ENCODE measurements around the gene ZC3HAV1L. TPM values are rescaled to one million over a fixed set of nuclear protein-coding genes. Genes with fewer than 3 reads are reported as not detected.
"Not testable (repeated sequence)": the region's sequence is repeated elsewhere in the genome, so short reads cannot be mapped to it uniquely, and the experiment has no call there.

ZC3HAV1L gene
- total RNA-seq, 2 experiments from 2014 or later, result 12.9 to 13.4 TPM

- Mint-ChIP-seq H3K27ac (no peak overlapping the region), H3K4me3 (no peak overlapping the region)
These were observed 31.3 kb downstream of the ZC3HAV1L start for GRCh38 chr7:139004321-139005090.

GRCh38 chr7:138999414-138999813, 36.4 kb downstream of the ZC3HAV1L start:
- Mint-ChIP-seq H3K36me3 (no peaks in the 10 kb centered on the region), H3K4me1 (peaks cover 6% of the 10 kb centered on the region), H3K27ac (no peak overlapping the region), H3K27me3 (no peaks in the 10 kb centered on the region), H3K4me3 (no peak overlapping the region), H3K9me3 (peaks cover 7% of the 10 kb centered on the region)
- no peak for DNase-seq

More at GRCh38 chr7:139004321-139005090, 31.3 kb downstream of the ZC3HAV1L start:
- Mint-ChIP-seq H3K4me1 (peaks cover 2% of the 10 kb centered on the region), H3K27me3 (no peaks in the 10 kb centered on the region), H3K9me3 (peaks cover 19% of the 10 kb centered on the region), H3K36me3 (no peaks in the 10 kb centered on the region)
- no peak for DNase-seq

- Mint-ChIP-seq H3K27ac (no peak overlapping the region), H3K9me3 (peaks cover 3% of the 10 kb centered on the region), H3K4me3 (no peak overlapping the region), H3K36me3 (no peaks in the 10 kb centered on the region), H3K27me3 (no peaks in the 10 kb centered on the region), H3K4me1 (no peaks in the 10 kb centered on the region)
- no peak for DNase-seq
These were observed 43.8 kb downstream of the ZC3HAV1L start for GRCh38 chr7:138992052-138992531.

- Mint-ChIP-seq H3K4me1 (no peaks in the 10 kb centered on the region), H3K9me3 (peaks cover 3% of the 10 kb centered on the region), H3K27me3 (peaks cover 4% of the 10 kb centered on the region), H3K4me3 (no peak overlapping the region), H3K27ac (no peak overlapping the region), H3K36me3 (no peaks in the 10 kb centered on the region)
- no peak for DNase-seq
These were observed 48.2 kb downstream of the ZC3HAV1L start for GRCh38 chr7:138987686-138988085.

GRCh38 chr7:138982204-138982623, 53.6 kb downstream of the ZC3HAV1L start:
- Mint-ChIP-seq H3K4me1 (peaks cover 10% of the 10 kb centered on the region), H3K27ac (no peak overlapping the region), H3K9me3 (no peaks in the 10 kb centered on the region), H3K36me3 (no peaks in the 10 kb centered on the region), H3K4me3 (peak overlapping the region; percentile 27), H3K27me3 (peaks cover 41% of the 10 kb centered on the region)
- peak; percentile 14 for DNase-seq

- H3K27ac Mint-ChIP-seq, result peak within 1 kb of the TSS; percentile 38
- H3K9me3 Mint-ChIP-seq, result no peaks in the 10 kb centered on the region
- peak; percentile 79 for DNase-seq
- peak within 1 kb of the TSS; percentile 85 for H3K4me3 Mint-ChIP-seq
- peaks cover 41% of the 10 kb centered on the region for H3K27me3 Mint-ChIP-seq
- H3K36me3 Mint-ChIP-seq, result no peaks in the 10 kb centered on the region
- H3K4me1 Mint-ChIP-seq, result peaks cover 10% of the 10 kb centered on the region
These were observed 54.3 kb downstream of the ZC3HAV1L start, which contains the start of gene KIAA1549 for GRCh38 chr7:138981332-138982203. Gene KIAA1549, minus strand, starts transcription at chr7:138981389. Its CDS starts 120 bp downstream, at chr7:138981269.

GRCh38 chr7:138980563-138981291, 55.1 kb downstream of the ZC3HAV1L start:
- DNase-seq, result no peak
- peaks cover 10% of the 10 kb centered on the region for H3K4me1 Mint-ChIP-seq
- no peaks in the 10 kb centered on the region for H3K36me3 Mint-ChIP-seq
- H3K27me3 Mint-ChIP-seq, result peaks cover 41% of the 10 kb centered on the region
- no peaks in the 10 kb centered on the region for H3K9me3 Mint-ChIP-seq
- peak overlapping the region; percentile 85 for H3K4me3 Mint-ChIP-seq
- peak overlapping the region; percentile 38 for H3K27ac Mint-ChIP-seq

GRCh38 chr7:138979988-138980562, 55.8 kb downstream of the ZC3HAV1L start:
- Mint-ChIP-seq H3K4me3 (peak overlapping the region; percentile 85), H3K36me3 (no peaks in the 10 kb centered on the region), H3K27me3 (peaks cover 41% of the 10 kb centered on the region), H3K9me3 (no peaks in the 10 kb centered on the region), H3K4me1 (peaks cover 10% of the 10 kb centered on the region), H3K27ac (no peak overlapping the region)
- no peak for DNase-seq

GRCh38 chr7:138979226-138979979, 56.4 kb downstream of the ZC3HAV1L start:
- H3K4me3 Mint-ChIP-seq, result peak overlapping the region; percentile 5

GRCh38 chr7:138978541-138979184, 57.2 kb downstream of the ZC3HAV1L start:
- Mint-ChIP-seq H3K9me3 (no peaks in the 10 kb centered on the region), H3K27me3 (peaks cover 41% of the 10 kb centered on the region), H3K4me1 (peaks cover 10% of the 10 kb centered on the region), H3K4me3 (no peak overlapping the region), H3K27ac (no peak overlapping the region), H3K36me3 (no peaks in the 10 kb centered on the region)
- DNase-seq, result no peak

More at GRCh38 chr7:138979226-138979979, 56.4 kb downstream of the ZC3HAV1L start:
- H3K9me3 Mint-ChIP-seq, result no peaks in the 10 kb centered on the region
- no peak overlapping the region for H3K27ac Mint-ChIP-seq
- peaks cover 41% of the 10 kb centered on the region for H3K27me3 Mint-ChIP-seq
- no peaks in the 10 kb centered on the region for H3K36me3 Mint-ChIP-seq
- DNase-seq, result no peak
- H3K4me1 Mint-ChIP-seq, result peaks cover 10% of the 10 kb centered on the region

GRCh38 chr7:138976161-138976560, 59.7 kb downstream of the ZC3HAV1L start:
- not testable (repeated sequence) for H3K4me1 Mint-ChIP-seq, H3K9me3 Mint-ChIP-seq, H3K27ac Mint-ChIP-seq, DNase-seq, H3K36me3 Mint-ChIP-seq, H3K4me3 Mint-ChIP-seq
- H3K27me3 Mint-ChIP-seq, result peaks cover 32% of the 10 kb centered on the region
